OCI-LY7 (cell line): ENCODE results near the gene C17orf67. TPM values are rescaled to one million over a fixed set of nuclear protein-coding genes. Genes with fewer than 3 reads are reported as not detected.

Experiments used
- BruUV-seq: library from RNA; stranded (reverse); fragments of 400-500 nt; replicated peaks from 2 replicates; lab custom pipeline; 2021; lab: Mats Ljungman, UMichigan
- CTCF ChIA-PET: fragments of 300-600 bp; sonication (Branson Sonifier 250); formaldehyde crosslinking; loops from one replicate; lab custom pipeline; 2022; ENCODE audit warnings: antibody characterized with exemption; ENCODE audit not compliant: unreplicated experiment; lab: Charles Lee
- POLR2A ChIA-PET: fragments of 300-600 bp; sonication (Branson Sonifier 250); formaldehyde crosslinking; loops from one replicate; lab custom pipeline; 2022; ENCODE audit warnings: antibody characterized with exemption; lab: Charles Lee
- DNase-seq: peaks from one replicate; pipeline ENCODE4 v3.0.0-alpha.2; 2015; ENCODE audit warnings: low spot score
- H2AFZ ChIP-seq: fragments of 200-600 bp; sonication (generic), shearing (Covaris generic); 2 replicates; pipeline ENCODE4 v1.6.1; 2014; ENCODE audit warnings: mild to moderate bottlenecking, antibody characterized with exemption, low read length, moderate library complexity
- H3K27ac ChIP-seq: fragments of 200-600 bp; sonication (generic); 2 replicates; pipeline ENCODE4 v1.5.1; 2014; ENCODE audit warnings: mixed run types, low read depth, mild to moderate bottlenecking, moderate library complexity, low read length, inconsistent platforms; ENCODE audit not compliant: poor library complexity, severe bottlenecking
- H3K36me3 ChIP-seq: fragments of 200-600 bp; sonication (generic); 2 replicates; pipeline ENCODE4 v1.6.1; 2014; ENCODE audit warnings: mild to moderate bottlenecking, antibody characterized with exemption, low read length, moderate library complexity, mixed read lengths; ENCODE audit not compliant: insufficient read depth
- H3K4me1 ChIP-seq: fragments of 200-600 bp; sonication (generic); 2 replicates; pipeline ENCODE4 v1.5.1; 2014; ENCODE audit warnings: mild to moderate bottlenecking, low read length; ENCODE audit not compliant: insufficient read depth, poor library complexity, severe bottlenecking
- H3K4me2 ChIP-seq: fragments of 200-600 bp; sonication (generic); 2 replicates; pipeline ENCODE4 v1.6.1; 2014; ENCODE audit warnings: mild to moderate bottlenecking, low read length
- H3K4me3 ChIP-seq: fragments of 200-600 bp; sonication (generic); 2 replicates; pipeline ENCODE4 v1.5.1; 2014; ENCODE audit warnings: mild to moderate bottlenecking, low read depth, low read length; ENCODE audit not compliant: poor library complexity, severe bottlenecking
- H3K79me2 ChIP-seq: fragments of 200-600 bp; sonication (generic); 2 replicates; pipeline ENCODE4 v1.6.1; 2016; ENCODE audit warnings: low read depth, mild to moderate bottlenecking, low read length, moderate library complexity, mixed read lengths; ENCODE audit not compliant: insufficient read depth
- H3K9me2 ChIP-seq: fragments of 200-600 bp; sonication (generic); 2 replicates; pipeline ENCODE4 v1.6.1; 2016; ENCODE audit warnings: mild to moderate bottlenecking, low read length, mixed read lengths; ENCODE audit not compliant: insufficient read depth
- H3K9me3 ChIP-seq: fragments of 200-600 bp; sonication (generic); 2 replicates; pipeline ENCODE4 v1.6.1; 2014; ENCODE audit warnings: mild to moderate bottlenecking, mixed run types, low read length, mixed read lengths
- H4K20me1 ChIP-seq: fragments of 200-600 bp; sonication (generic); 2 replicates; pipeline ENCODE4 v1.6.1; 2014; ENCODE audit warnings: mild to moderate bottlenecking, antibody characterized with exemption, low read length, moderate library complexity, mixed read lengths; ENCODE audit not compliant: insufficient read depth
- CTCF ChIP-seq: fragments of 200-600 bp; sonication (generic); conservative IDR thresholded peaks from 2 replicates; pipeline ENCODE4 v1.5.1; 2014; ENCODE audit warnings: mild to moderate bottlenecking, antibody characterized with exemption, low read length, moderate library complexity, mixed read lengths
- EZH2phosphoT487 ChIP-seq: fragments of 200-600 bp; sonication (generic); IDR thresholded peaks from 2 replicates; pipeline ENCODE4 v1.6.1; 2018; ENCODE audit warnings: low read depth, borderline replicate concordance, mild to moderate bottlenecking, mixed run types, antibody characterized with exemption, low read length, moderate library complexity, mixed read lengths
- intact Hi-C: fragments of 100-400 bp; cut with micrococcal nuclease; formaldehyde crosslinking; loops from one replicate; pipeline ENCODE4 v1.10.0; 2022; ENCODE audit not compliant: unreplicated experiment
- total RNA-seq, 2 experiments: library from RNA; depleted of rRNA in 1 of 2; stranded (reverse); fragments of >200 nt in 1 of 2; shearing (Covaris generic) in 1 of 2; gene quantifications; 2 replicates each; pipeline ENCODE4 v1.2.3, GENCODE V29; 2014 to 2022

Gene C17orf67
- total RNA-seq, 2 experiments from 2014 or later = 5.2 to 5.4 TPM

- CTCF ChIA-PET = no interaction called here
- Histone ChIP-seq H3K4me3 (no peak overlapping the region), H2AFZ (no peak overlapping the region)
Observed at GRCh38 chr17:56793957-56794356, 39.8 kb downstream of the C17orf67 start.

GRCh38 chr17:56793531-56793930 lies 40.2 kb downstream of the C17orf67 start:
- no peaks in the 10 kb centered on the region for H3K9me3 ChIP-seq
- H3K79me2 ChIP-seq = no peaks in the 10 kb centered on the region
- H4K20me1 ChIP-seq = no peaks in the 10 kb centered on the region
- H2AFZ ChIP-seq = no peak overlapping the region
- DNase-seq = no peak
- no peak overlapping the region for H3K27ac ChIP-seq
- intact Hi-C loops = no loop called here
- H3K4me3 ChIP-seq = no peak overlapping the region
- no peak for TF ChIP-seq EZH2phosphoT487
- no peak for TF ChIP-seq CTCF
- H3K4me2 ChIP-seq = no peak overlapping the region
- no peaks in the 10 kb centered on the region for H3K4me1 ChIP-seq
- no peaks in the 10 kb centered on the region for H3K36me3 ChIP-seq
- H3K9me2 ChIP-seq = no peaks in the 10 kb centered on the region
- POLR2A ChIA-PET = no interaction called here
- CTCF ChIA-PET = no interaction called here
- BruUV-seq = no TSS peak

More at GRCh38 chr17:56793957-56794356, 39.8 kb downstream of the C17orf67 start:
- H3K27ac ChIP-seq = no peak overlapping the region
- H3K4me2 ChIP-seq = no peak overlapping the region
- H3K9me3 ChIP-seq = no peaks in the 10 kb centered on the region
- POLR2A ChIA-PET = no interaction called here
- H3K79me2 ChIP-seq = no peaks in the 10 kb centered on the region
- no peak for DNase-seq
- H3K9me2 ChIP-seq = no peaks in the 10 kb centered on the region
- BruUV-seq = no TSS peak
- H3K4me1 ChIP-seq = no peaks in the 10 kb centered on the region
- no peaks in the 10 kb centered on the region for H4K20me1 ChIP-seq
- intact Hi-C loops = no loop called here
- no peaks in the 10 kb centered on the region for H3K36me3 ChIP-seq
- TF ChIP-seq CTCF (no peak), EZH2phosphoT487 (no peak)

GRCh38 chr17:56792267-56792666 lies 41.5 kb downstream of the C17orf67 start:
- intact Hi-C loops = no loop called here
- POLR2A ChIA-PET = interaction anchor here (0.8 kb wide), 1 partner anchor 43 kb away, joined by 4 read pairs; no protein-coding TSS in a partner anchor
- CTCF ChIA-PET = no interaction called here
- no peak for DNase-seq
- no peak overlapping the region for H3K4me3 ChIP-seq
- H3K27ac ChIP-seq = no peak overlapping the region
- no peak overlapping the region for H2AFZ ChIP-seq
- TF ChIP-seq EZH2phosphoT487 (no peak), CTCF (no peak)
- H3K9me3 ChIP-seq = no peaks in the 10 kb centered on the region
- H3K36me3 ChIP-seq = no peaks in the 10 kb centered on the region
- H3K4me2 ChIP-seq = no peak overlapping the region
- no peaks in the 10 kb centered on the region for H3K79me2 ChIP-seq
- no TSS peak for BruUV-seq
- H3K4me1 ChIP-seq = no peaks in the 10 kb centered on the region
- no peaks in the 10 kb centered on the region for H3K9me2 ChIP-seq
- H4K20me1 ChIP-seq = no peaks in the 10 kb centered on the region
